PC-9 (cell line): ENCODE measurements around the gene ING4.

Source experiments
- CTCF ChIP-seq: fragments of 200-600 bp; sonication (generic); conservative IDR thresholded peaks from 2 replicates; pipeline ENCODE4 v1.6.1; 2017; ENCODE audit warnings: mixed run types, antibody characterized with exemption, mild to moderate bottlenecking, moderate library complexity
- EZH2 ChIP-seq: fragments of 200-600 bp; sonication (generic); IDR thresholded peaks from 2 replicates; pipeline ENCODE4 v1.8.0; 2017; ENCODE audit warnings: antibody characterized with exemption, low read depth

- TF ChIP-seq CTCF (no peak), EZH2 (no peak)
These were observed 30.0 kb upstream of the ING4 start for GRCh38 chr12:6692888-6693287.
